ENCODE data around the gene CSRP1.
"Not testable (repeated sequence)": the region's sequence is repeated elsewhere in the genome, so short reads cannot be mapped to it uniquely, and the experiment has no call there.

Gene CSRP1

DNA sequence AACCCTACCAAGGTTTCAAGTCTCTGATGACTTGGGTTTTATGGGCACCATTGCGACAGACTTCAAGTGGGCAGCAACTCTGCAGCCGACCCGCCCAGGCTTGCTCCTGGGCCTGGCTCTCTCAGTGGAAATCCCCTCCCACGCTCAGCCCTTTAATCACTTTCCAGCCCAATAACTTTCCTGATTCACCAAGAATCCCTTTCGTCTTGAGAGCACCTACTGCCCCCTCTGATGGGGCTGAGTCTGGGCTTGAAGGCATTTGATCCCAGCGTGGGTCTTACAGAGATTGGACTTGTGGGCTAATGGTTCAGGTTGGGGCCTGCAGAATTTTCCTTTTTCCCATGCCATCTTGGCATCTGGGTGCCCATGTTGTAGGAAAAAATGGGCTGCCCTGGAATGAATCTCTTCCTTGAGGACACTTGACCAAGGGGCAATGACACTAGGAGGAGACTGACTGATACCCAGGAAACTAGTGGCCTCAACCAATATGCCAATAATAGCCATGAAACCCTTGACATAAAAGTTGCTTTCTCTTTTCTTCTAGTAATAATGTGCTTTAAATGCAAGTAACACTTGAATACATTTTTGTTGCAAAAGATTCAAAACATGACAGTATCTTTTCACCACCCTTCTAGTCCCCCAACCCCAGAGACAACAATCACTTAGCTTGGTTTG, 30.1 kb downstream of the CSRP1 start:
- no peak for DNase-seq (ENCODE audit: low read depth)
- H3K4me3 ChIP-seq (ENCODE audit: low read depth, low read length) = no peak overlapping the region
- TF ChIP-seq, protein P1, sequence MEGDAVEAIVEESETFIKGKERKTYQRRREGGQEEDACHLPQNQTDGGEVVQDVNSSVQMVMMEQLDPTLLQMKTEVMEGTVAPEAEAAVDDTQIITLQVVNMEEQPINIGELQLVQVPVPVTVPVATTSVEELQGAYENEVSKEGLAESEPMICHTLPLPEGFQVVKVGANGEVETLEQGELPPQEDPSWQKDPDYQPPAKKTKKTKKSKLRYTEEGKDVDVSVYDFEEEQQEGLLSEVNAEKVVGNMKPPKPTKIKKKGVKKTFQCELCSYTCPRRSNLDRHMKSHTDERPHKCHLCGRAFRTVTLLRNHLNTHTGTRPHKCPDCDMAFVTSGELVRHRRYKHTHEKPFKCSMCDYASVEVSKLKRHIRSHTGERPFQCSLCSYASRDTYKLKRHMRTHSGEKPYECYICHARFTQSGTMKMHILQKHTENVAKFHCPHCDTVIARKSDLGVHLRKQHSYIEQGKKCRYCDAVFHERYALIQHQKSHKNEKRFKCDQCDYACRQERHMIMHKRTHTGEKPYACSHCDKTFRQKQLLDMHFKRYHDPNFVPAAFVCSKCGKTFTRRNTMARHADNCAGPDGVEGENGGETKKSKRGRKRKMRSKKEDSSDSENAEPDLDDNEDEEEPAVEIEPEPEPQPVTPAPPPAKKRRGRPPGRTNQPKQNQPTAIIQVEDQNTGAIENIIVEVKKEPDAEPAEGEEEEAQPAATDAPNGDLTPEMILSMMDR (conservative IDR thresholded peaks at IDR 0.05; ENCODE audit: low read depth, low read length) = no peak

DNA sequence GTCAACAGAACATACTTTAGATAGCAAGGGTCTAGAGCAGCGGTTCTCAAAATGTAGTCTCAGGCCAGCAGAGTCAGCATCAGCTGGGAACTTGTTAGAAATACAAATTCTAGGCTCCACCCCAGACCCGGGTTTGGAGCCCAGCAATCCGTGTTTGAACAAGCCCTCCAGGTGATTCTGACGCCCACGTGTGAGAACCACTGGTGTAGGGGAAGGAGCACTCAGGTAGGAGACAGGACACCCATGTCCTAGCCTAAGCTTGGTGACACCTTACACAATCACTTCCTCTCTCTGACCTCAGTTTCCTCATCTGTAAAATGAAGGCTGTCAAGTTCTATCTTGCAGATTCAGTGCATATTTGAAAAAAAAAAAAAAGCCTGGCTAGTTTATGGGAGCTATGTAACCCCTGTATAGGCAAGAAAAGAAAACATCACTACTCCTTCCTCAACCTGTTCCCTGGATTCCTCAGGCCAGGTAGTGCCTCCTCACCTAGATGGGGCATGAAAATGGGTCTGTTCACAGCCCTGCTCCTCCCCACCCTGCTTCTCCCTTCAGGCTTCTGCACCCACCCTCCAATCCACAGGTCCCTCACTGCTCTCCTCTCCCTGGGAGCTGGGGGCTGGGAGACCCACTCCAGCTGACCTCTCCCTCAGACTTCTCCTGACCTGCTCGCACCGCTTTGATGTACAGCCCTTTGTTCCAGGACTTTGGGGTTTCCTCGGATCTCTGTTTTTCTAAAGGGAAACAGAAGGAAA, 30.8 kb downstream of the CSRP1 start:
- TF ChIP-seq, protein P1 (conservative IDR thresholded peaks at IDR 0.05; ENCODE audit: low read depth, low read length) = no peak
- no peak overlapping the region for H3K4me3 ChIP-seq (ENCODE audit: low read depth, low read length)
- no peak for DNase-seq (ENCODE audit: low read depth)

DNA sequence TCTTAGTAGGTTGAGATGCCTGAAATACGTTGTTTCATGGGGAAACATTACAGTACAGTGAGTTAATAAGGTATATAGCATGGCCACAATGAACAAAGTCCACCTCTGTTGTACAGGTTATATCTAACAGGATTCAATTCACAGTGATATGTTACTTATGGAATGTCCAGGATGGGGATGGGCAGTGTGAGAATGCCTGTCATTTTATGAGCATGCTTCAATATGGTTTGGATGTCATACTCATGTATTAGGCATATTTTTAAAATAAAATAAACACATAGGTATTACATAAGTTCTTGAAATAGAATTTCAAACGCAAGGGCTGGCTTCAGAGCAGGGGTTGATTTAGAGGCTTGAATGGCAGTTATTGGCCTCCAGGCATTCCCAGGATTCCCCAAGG, 31.8 kb downstream of the CSRP1 start:
- TF ChIP-seq, protein P1 (conservative IDR thresholded peaks at IDR 0.05; ENCODE audit: low read depth, low read length) = no peak
- DNase-seq (ENCODE audit: low read depth) = no peak
- H3K4me3 ChIP-seq (ENCODE audit: low read depth, low read length) = no peak overlapping the region

DNA sequence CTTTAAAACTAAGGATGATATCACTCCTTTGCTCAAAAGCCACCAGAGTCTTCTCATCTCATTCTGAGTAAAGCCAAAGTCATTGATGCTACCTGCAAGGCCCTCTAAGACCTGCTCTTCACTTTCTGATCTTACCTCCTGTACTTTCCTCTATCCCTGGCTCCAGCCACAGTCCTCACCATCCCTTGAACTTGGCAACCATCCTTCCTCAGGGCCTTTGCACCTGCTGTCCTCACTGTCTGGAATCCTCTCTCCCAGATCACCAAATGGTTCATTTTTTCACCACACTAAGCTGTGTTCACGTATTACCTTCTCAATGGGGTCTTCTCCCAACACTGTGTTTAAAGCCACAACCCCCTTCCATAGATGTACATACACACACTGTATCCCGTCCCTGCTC, 33.6 kb downstream of the CSRP1 start:
- TF ChIP-seq, protein P1 (conservative IDR thresholded peaks at IDR 0.05; ENCODE audit: low read depth, low read length) = no peak
- H3K4me3 ChIP-seq (ENCODE audit: low read depth, low read length) = no peak overlapping the region
- no peak for DNase-seq (ENCODE audit: low read depth)

DNA sequence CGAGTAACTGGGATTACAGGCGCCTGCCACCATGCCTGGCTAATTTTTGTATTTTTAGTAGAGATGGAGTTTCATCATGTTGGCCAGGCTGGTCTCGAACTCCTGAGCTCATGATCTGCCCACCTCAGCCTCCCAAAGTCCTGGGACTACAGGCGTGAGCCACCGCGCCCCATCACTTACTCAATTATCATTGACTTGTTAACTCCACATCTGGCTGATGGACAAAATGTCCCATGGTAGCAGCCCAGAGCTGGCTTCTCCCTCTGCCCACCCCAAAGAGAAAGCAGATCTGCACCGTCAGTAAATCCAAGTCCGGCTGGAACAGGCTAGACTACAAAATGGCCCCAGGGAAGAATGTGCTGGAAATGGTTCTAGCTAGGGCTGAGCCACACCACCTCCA, 34.6 kb downstream of the CSRP1 start:
- not testable (repeated sequence) for H3K4me3 ChIP-seq (ENCODE audit: low read depth, low read length); DNase-seq (ENCODE audit: low read depth)

DNA sequence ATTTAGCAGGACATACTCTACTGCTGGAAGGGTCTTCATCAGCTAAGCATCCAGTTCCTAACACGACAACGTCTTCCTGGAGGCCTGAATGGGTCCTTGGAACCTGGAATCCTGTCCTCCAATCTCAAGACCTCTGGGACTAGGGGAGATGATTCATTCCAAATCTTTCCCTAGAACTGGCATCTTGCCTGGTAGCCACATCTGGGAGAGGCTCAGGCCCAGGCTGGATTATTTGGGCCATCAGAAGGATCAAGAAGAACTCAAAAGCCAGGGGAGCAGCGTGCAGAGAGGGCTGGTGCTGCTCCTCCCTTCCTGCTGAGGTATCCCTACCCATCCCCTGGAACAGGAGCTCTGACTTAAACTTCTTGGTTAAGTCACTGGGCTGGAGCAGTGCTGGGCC, 35.2 kb downstream of the CSRP1 start:
- TF ChIP-seq, protein P1 (conservative IDR thresholded peaks at IDR 0.05; ENCODE audit: low read depth, low read length) = no peak
- no peak for DNase-seq (ENCODE audit: low read depth)
- no peak overlapping the region for H3K4me3 ChIP-seq (ENCODE audit: low read depth, low read length)

DNA sequence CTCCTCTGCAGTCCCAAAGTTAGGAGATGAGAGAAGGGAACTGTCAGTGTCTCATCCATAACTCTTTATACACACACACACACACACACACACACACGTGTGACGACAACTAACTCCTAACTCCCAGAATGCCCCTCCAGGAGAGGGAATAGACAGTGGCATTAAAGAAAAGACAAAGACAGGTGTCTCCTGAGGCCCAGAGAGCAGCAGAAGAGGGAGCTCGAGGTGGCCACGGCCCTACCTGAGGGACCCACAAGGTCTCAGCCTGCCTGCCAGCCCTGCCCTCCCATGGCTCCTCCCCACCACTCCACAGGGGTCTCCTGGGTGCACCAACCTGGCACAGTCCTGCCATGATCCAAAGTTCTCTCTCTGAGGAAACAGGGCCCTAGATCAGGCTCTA, 36.3 kb downstream of the CSRP1 start:
- no peak overlapping the region for H3K4me3 ChIP-seq (ENCODE audit: low read depth, low read length)
- TF ChIP-seq, protein P1 (conservative IDR thresholded peaks at IDR 0.05; ENCODE audit: low read depth, low read length) = no peak
- DNase-seq (ENCODE audit: low read depth) = no peak

All from choroid plexus epithelial cell (primary cell).